GM19240 (cell line): ENCODE data around the gene TAF4.
"Not testable (repeated sequence)": the region's sequence is repeated elsewhere in the genome, so short reads cannot be mapped to it uniquely, and the experiment has no call there.

Experiments used
- DNase-seq: peaks from one replicate; pipeline ENCODE4 v3.0.0; 2011; ENCODE audit warnings: low spot score; ENCODE audit not compliant: insufficient read length

The TAF4 gene

DNA sequence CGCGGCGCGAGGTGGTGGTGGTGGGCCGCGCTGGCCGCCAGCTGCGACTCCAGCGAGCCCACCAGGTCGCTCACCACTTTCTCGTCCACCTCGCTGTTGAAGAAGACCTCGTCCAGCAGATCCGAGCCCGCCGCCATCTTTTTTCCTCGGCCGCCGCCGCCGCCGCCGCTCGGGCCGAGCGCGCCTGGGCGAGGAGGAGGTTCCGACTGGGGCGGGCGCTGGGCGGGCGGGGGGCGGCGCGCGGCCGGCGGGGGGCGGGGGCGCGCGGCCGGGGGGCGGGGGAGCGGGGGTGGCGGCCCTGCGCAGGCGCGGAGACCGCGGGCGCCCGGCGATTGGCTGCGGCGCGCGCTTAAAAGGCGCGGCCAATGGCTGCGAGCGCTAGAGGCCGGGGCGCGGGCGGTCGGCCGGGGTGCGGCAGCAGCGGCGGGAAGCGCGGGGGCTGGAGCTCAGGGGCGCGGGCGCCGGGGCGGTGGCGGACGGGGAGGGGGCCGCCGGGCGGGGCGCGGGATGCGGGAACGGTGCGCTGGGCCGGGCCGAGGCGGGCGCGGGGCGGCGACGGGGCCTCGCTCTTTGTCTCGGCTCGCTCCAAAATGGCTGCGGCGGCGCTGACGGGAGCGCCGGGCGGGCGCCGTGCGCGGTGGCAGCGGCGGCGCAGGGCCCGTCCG lies at the start of gene TAF4:
Gene TAF4 (minus strand): TSS at position 208 of the 665 bp plus-strand sequence. CDS start 71 bp downstream, at position 137.
- DNase-seq: peak; percentile 99

- no peak for DNase-seq
Measured at GRCh38 chr20:62114894-62115293, 49.2 kb upstream of the TAF4 start.

DNA sequence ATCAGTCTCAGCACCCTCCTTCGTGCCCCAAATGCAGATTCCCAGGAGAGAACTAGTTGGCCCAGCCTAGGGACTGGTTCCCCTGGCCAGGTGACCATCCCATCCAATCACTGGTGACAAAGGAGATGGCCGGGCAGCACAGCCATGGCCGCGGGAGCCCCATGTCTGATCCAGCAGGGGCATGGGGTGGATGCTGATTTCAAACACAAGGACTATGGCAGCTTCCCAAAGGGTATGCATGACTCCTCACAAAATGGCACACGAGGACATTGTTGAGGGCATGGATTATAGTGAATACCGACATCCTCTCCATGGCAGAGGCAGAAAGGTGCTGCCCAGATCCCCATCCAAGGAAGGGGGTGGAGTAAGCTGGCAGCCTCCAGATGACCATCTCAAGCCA lies 46.7 kb upstream of the TAF4 start:
- DNase-seq: no peak

- DNase-seq: no peak
Measured at GRCh38 chr20:62111148-62111547, 45.5 kb upstream of the TAF4 start.

GRCh38 chr20:62105592-62105991 lies 39.9 kb upstream of the TAF4 start:
- no peak for DNase-seq

DNA sequence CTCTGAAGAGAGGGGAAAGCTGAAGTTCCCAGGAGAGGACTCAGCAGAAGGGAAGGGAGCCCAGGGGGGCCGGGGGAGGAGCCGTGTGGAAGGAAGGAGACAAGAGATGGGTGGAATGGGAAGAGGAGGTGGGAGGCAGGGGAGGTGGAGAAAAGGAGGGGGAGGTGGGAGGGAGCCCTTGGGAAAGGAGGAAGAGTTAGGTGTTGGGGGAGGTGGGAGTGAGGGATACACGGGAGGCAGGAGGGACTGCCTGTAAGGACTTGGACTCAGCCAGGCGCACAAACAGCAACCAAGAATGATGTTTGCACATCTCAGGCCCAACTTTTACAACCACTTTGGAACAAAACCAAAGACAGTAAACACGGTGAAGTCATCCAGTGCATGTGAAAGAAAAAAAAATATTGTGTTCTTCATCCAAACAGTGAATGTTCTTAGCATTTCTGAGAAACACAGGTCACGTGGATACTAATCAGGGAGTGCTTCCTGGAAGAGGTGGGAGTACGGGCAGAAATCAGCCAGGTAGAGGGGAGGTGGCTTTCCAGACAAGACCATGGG lies 39.2 kb upstream of the TAF4 start:
- DNase-seq: no peak

DNA sequence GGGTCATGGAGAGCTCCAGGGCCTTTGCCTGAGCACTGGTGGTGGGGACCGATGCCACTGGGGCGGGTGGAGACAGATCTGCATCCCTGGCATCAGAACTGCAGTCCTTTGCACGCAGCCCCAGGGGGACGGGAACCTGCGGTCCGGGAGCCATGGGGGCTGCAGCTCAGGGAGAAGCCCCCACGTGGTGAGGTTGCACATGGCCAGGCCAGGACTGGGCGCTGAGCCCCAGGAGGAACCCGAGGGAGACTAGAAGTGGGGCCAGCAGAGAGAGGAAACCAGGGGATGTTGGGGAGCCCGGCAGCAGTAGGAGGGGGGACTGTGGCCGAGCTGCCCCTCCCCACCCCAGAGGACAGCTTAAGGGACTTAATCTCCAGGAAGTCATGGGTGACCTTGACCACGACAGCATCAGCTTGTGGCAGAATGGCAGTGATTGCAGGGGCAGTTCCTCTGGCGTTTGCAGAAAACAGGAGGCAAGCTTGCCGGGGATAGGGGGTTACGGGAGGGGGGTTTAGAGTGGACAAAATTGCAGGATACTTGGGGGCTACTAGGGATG lies 38.6 kb upstream of the TAF4 start:
- no peak for DNase-seq

GRCh38 chr20:62103508-62104233 lies 38.0 kb upstream of the TAF4 start:
- DNase-seq: no peak

DNA sequence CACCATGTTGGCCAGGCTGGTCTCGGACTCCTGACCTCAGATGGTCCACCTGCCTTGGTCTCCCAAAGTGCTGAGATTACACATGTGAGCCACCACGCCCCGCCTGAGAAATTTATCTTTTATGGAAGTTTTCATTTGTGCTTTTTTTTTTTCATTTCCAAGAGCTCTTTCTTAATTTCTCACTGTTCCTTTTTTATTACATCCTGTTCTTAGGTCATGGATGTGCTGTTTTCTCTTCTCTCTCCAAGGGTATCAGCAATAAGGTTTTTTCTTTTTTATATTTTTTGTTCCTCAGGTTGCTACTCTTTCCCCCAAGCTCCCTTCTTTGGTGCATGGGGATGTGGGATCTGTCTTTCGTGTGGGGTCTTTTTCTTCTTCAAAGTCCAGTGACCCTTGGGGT lies 35.4 kb upstream of the TAF4 start:
- no peak for DNase-seq

DNA sequence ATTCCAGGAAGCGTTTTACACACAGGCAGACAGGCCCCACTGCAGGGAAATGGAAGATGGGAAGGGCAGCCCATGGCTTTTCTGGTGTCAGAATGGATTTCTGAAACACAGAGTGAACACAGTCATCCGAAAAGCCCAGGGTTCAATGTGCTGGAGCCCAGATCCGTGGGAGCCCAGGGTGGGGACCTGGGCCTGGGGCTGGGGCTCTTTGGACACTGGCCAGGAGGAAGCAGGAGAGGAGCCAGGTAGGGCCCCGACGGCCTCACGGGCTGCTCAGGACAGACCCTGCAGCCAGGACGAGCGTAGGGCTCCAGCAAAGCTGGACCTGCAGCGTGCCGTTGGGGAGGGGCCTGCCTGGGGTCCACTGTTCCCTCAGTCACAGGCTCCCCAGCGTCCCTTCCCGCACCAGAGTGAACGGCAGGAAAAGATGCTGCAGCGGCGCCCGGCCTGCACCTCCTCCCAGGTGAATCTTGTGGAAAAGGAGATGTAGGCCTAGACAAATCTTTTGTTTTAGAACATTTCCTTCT lies 32.3 kb upstream of the TAF4 start:
- no peak for DNase-seq

DNA sequence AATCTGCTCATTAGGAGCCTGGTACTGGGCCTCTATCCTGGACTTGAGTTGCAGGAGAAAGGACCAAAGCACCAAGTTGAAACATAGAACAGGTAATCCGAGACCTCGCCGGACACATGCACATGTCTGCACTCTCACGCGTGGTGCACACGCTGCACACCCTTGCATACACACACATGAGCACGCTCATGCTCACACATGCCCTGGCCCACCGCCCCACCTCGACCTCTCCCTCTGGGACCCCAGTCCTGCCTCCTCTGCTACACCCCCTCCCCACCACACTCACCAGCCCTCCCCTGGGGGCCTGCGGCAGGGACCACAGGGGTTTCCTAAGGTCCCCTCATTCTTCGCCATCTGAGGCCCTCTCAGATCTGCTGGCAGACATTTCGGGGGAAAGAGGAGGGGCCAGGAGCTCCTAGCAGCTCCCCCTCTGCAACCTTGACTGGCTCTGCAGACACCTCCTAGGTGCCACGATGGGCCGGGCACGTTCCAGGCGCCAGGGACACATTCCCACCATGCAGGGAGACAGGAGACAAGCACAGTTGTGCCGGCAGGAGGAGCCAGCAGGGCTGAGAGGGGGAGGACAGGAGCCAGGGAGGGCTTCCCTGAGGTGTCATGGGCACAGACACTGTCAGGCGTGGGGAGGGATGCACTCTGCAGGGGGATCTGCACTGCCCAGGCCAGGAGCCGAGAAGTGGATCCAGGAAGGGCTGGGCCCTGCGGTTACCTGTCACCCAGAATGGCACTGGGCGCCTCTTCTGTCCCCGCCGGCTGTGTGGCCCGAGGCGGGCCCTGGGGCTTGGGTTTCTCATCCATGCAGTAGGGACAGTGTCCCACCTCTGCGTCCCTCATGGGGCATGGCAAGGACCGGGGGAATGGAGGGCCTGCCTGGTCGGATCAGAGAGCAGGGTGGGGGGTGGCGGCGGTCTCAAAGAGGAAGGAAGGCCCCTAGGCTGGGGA lies 31.0 kb upstream of the TAF4 start:
- no peak for DNase-seq

DNA sequence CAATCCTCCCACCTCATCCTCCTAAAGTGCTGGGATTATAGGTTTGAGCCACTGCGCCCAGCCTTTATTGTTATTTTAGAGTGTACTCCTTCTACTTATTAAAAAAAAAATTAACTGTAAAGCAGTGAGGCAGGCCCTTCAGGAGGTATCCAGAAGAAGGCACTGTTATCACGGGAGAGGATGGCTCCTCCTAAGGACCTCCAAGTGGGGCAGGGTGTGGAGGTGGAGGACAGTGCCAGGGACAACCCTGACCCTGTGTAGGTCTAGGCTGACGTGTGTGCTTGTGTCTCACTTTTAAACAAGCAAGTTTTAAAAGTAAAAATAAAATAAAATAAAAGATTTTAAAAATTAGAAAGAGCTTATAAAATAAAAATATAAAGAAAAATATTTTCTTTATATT lies 23.7 kb upstream of the TAF4 start:
- DNase-seq: no peak

- DNase-seq: no peak
Measured at GRCh38 chr20:62088258-62089127, 22.8 kb upstream of the TAF4 start.

DNA sequence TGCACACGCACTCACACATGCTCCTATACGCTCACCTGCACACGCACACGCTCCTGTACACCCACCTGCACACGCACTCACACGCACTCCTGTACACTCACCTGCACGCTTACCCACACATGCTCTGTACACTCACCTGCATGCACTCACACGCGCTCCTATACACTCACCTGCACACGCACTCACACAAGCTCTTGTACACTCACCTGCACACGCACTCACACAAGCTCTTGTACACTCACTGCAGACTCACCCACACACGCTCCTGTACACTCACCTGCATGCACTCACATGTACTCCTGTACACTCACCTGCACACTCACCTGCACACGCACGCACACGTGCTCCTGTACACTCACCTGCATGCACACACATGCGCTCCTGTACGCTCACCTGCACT lies 22.0 kb upstream of the TAF4 start:
- no peak for DNase-seq

DNA sequence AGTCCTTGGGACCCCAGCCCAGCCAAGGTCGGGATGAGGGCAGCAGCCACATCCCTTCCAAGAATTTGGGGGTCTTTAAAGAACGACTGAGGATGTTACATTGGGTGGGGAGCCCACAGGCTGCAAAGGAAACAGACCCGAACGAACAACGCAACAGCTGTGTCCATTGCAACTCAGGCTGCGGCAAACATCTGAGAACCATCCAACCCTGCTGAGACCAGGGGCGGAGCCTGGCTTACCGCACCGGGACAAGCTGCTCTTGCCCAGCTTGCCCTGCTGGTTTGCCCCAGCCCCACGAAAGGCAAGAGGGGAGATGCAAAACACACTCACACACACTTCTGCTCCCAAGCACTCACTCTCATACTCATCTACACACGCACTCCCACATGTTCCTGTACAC lies 21.5 kb upstream of the TAF4 start:
- no peak for DNase-seq

DNA sequence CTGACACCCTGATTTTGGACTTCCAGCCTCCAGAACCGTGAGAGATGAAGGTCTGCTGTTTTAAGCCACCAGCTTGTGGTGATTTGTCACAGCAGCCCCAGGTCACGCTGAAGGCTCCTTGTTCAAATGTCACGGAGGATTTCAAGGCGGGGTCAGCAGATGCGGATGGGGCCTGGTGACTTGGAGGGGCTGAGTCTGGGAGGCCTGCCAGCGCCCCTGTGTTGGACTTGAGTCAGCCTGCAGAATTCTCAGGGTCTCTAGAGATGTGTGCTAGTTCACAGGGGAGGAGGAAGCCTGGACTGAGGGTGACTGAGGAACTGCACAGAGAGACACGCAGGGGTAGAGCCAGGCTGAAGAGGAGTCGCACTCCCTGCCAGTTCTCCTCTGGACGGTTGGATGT lies 19.5 kb upstream of the TAF4 start:
- DNase-seq: no peak

- DNase-seq: not testable (repeated sequence)
Measured at GRCh38 chr20:62084224-62084623, 18.5 kb upstream of the TAF4 start.

- DNase-seq: no peak
Measured at GRCh38 chr20:62083312-62083711, 17.6 kb upstream of the TAF4 start.

- DNase-seq: no peak
Measured at GRCh38 chr20:62080249-62080990, 14.7 kb upstream of the TAF4 start.
